Tibial nerve (tissue), 3 donors: ENCODE data around the gene BRMS1.

Experiments
- POLR2A ChIP-seq, 2 donors: fragments of 450-650 bp; IDR thresholded peaks; one replicate each; pipeline ENCODE4 v1.6.1; 2017; ENCODE audit warnings: antibody characterized with exemption in 2 of 2, mild to moderate bottlenecking in 2 of 2, moderate library complexity in 2 of 2
- TF ChIP-seq, protein P1 (sequence below), 5 experiments: fragments of 200-600 bp in 3 of 5; fragments of 450-650 bp in 2 of 5; sonication (generic) in 3 of 5; IDR thresholded peaks; one replicate each; pipeline ENCODE4 v1.5.1; 2016 to 2019; ENCODE audit warnings: antibody characterized with exemption in 5 of 5, mild to moderate bottlenecking in 3 of 5, moderate library complexity in 2 of 5

- TF ChIP-seq, protein P1, sequence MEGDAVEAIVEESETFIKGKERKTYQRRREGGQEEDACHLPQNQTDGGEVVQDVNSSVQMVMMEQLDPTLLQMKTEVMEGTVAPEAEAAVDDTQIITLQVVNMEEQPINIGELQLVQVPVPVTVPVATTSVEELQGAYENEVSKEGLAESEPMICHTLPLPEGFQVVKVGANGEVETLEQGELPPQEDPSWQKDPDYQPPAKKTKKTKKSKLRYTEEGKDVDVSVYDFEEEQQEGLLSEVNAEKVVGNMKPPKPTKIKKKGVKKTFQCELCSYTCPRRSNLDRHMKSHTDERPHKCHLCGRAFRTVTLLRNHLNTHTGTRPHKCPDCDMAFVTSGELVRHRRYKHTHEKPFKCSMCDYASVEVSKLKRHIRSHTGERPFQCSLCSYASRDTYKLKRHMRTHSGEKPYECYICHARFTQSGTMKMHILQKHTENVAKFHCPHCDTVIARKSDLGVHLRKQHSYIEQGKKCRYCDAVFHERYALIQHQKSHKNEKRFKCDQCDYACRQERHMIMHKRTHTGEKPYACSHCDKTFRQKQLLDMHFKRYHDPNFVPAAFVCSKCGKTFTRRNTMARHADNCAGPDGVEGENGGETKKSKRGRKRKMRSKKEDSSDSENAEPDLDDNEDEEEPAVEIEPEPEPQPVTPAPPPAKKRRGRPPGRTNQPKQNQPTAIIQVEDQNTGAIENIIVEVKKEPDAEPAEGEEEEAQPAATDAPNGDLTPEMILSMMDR (IDR thresholded peaks at IDR 0.05), result no peak
- no peak for TF ChIP-seq POLR2A (IDR thresholded peaks at IDR 0.05)
Measured at GRCh38 chr11:66327171-66328030, 17.5 kb downstream of the BRMS1 start.
